A549 treated with AZD9567 at 1 μM for 4 hours (cell line): ENCODE results near the gene TMEM126B. TPM values are rescaled to one million over a fixed set of nuclear protein-coding genes. Genes with fewer than 3 reads are reported as not detected.

Experiments
- total RNA-seq: library from RNA; stranded (reverse); fragments of 200-300 nt; extraction: Qiagen RNA extraction; gene quantifications from 5 replicates; pipeline ENCODE4 v1.2.3, GENCODE V29; 2022; ENCODE audit not compliant: insufficient read depth

Gene TMEM126B
- 51.9 to 65.4 TPM (median 52.8 TPM) in 5 replicates for total RNA-seq

GRCh38 chr11:85627998-85628770 is at the start of gene TMEM126B:
Gene TMEM126B (plus strand): TSS chr11:85628593. CDS start chr11:85628608, 15 bp downstream.

DNA sequence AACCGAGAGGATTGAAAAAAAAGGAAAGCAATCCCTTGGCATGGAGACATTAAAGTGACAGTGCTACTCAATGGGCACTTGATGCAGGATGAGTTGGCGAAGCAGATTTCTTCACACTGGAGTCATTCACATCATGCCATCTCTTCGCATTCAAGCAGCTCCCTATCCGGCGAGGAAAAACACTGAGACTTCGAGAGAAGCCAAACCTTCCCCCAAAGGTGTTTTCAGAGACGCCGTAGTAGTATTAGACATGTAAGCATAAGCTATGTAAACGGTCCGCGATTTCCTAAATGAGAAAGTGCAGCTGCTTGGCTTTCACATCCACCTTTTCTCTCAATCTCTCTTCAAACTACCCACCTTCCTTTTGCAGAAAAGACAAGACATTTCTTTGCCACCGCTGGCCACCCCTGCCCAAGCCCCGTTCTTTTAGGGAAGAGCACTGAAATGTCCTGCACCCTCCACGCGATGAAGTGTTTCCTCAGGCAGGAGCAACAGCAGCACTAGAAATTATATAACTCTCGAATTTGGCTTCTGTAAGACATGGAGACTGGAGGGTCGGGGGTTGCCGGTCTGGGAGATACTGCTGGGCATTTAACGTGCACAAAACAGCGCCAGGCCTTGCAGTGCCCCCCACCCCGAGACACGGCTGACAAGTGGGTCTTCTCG is 928 bp upstream of the TMEM126B start, which contains the start of gene DLG2:
DLG2 (minus strand) TSS at position 13 of the 666 bp plus-strand sequence.

DNA sequence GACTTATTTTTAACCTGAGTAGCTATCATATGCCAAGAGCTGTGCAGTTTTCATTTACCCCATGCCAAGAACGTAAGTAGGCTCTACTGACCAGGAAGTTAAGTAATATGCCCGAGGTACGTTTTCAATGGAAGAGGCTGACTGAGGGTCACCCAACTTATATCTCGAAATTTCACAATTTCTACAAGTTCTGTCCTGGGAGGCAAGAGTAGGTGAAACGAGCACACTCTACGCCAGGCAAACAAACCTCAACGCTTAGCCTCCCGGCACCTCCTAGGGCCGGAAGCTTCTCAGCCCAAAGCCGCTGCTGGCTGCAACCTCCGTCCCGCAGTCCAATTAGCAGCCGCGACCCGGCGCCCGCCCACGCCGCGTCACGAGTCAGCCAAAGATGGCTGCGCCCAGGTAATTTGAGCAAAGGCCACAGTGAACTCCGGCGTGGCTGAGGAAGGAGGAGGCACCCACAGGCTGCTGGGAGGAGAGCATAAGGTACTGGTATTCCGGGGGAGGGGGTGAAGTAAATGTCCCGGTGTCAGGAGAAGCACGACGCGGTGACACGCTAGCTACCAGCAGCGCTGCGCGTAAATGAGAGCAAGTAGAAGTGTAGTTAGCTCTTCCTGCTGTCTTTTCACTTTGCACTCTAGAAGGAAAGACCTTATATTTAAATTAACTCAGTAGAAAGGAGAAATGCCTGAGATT is 19.4 kb downstream of the TMEM126B start, which contains the start of gene TMEM126A:
TMEM126A (plus strand) TSS at position 364 of the 696 bp plus-strand sequence. CDS start 2,289 bp downstream, outside the sequence.

GRCh38 chr11:85664615-85665481 is 36.5 kb downstream of the TMEM126B start, which contains the start of gene CREBZF:
Gene CREBZF (minus strand): TSS chr11:85665129. CDS start chr11:85664875, 254 bp downstream.

GRCh38 chr11:85685820-85686459 is 57.5 kb downstream of the TMEM126B start, which contains the start of gene CCDC89:
Gene CCDC89 (minus strand): TSS chr11:85686195. CDS start chr11:85686130, 65 bp downstream.

Other genes with a start within 250 kb of the TMEM126B start
- gene DLG2, start 1.2 kb upstream of the TMEM126B start, total RNA-seq: 0.09 to 2.6 TPM (median 0.20 TPM) in 5 replicates
- 52.2 to 62.7 TPM (median 53.5 TPM) in 5 replicates for gene TMEM126A, start 19.4 kb downstream of the TMEM126B start, total RNA-seq
- gene CREBZF, start 36.5 kb downstream of the TMEM126B start, total RNA-seq: 23.4 to 33.0 TPM (median 29.3 TPM) in 5 replicates
- gene CCDC89, start 57.6 kb downstream of the TMEM126B start, total RNA-seq: not detected in 5 replicates
- 7.6 to 26.7 TPM (median 8.3 TPM) in 5 replicates for gene SYTL2, start 182.5 kb downstream of the TMEM126B start, total RNA-seq
- gene CCDC83, start 226.8 kb downstream of the TMEM126B start, total RNA-seq: not detected in 5 replicates